B cell (primary cell): Measurements from ENCODE around the gene CCDC78. TPM values are rescaled to one million over a fixed set of nuclear protein-coding genes. Genes with fewer than 3 reads are reported as not detected.

Source experiments
- ATAC-seq: fragments of 200-7000 bp; cut with Tn5 transposase; one replicate; pipeline ENCODE4 v1.10.0; 2021; ENCODE audit warnings: low read depth, mild to moderate bottlenecking, moderate number of reproducible peaks, moderate library complexity
- CTCF ChIA-PET: fragments of 350-600 bp; sonication (Branson Sonifier 250); formaldehyde crosslinking; loops from one replicate; lab custom pipeline; 2021; ENCODE audit warnings: antibody characterized with exemption, inconsistent platforms; lab: Charles Lee
- POLR2A ChIA-PET: fragments of 350-600 bp; sonication (Branson Sonifier 250); formaldehyde crosslinking; loops from one replicate; lab custom pipeline; 2021; ENCODE audit warnings: antibody characterized with exemption; lab: Charles Lee
- DNase-seq: peaks from one replicate; pipeline ENCODE4 v3.0.0; 2013
- H2AFZ ChIP-seq: 2 replicates; pipeline ENCODE4 v1.6.1; 2012; ENCODE audit warnings: mild to moderate bottlenecking, low read depth, low read length; ENCODE audit not compliant: insufficient read depth, poor library complexity, severe bottlenecking
- H3K27ac ChIP-seq, 2 donors: 1 replicate in 1 of 2; 2 replicates in 1 of 2; pipeline ENCODE4 v1.5.1; 2012 to 2013; ENCODE audit warnings: low read length in 2 of 2, mild to moderate bottlenecking in 2 of 2, moderate library complexity in 1 of 2
- H3K27me3 ChIP-seq, 4 experiments: fragments of 200-600 bp in 1 of 4; sonication (generic) in 1 of 4; replicated peaks in 1 of 4; 1 replicate in 2 of 4; 2 replicates in 2 of 4; pipeline versions ENCODE4 v1.6.1 to v1.7.0; 2013 to 2016; ENCODE audit warnings: low read length in 3 of 4, mild to moderate bottlenecking in 2 of 4, mixed read lengths in 1 of 4, moderate library complexity in 1 of 4; ENCODE audit not compliant: insufficient read depth in 4 of 4, control insufficient read depth in 3 of 4; ENCODE audit errors: control extremely low read depth in 1 of 4
- H3K36me3 ChIP-seq, 2 experiments: replicated peaks in 1 of 2; 1 replicate in 1 of 2; 2 replicates in 1 of 2; pipeline versions ENCODE4 v1.6.1 to v1.7.1; 2013; ENCODE audit warnings: low read length in 1 of 2; ENCODE audit not compliant: insufficient read depth in 2 of 2, control insufficient read depth in 1 of 2; ENCODE audit errors: control extremely low read depth in 1 of 2, extremely low read depth in 1 of 2
- H3K4me1 ChIP-seq, 2 donors: fragments of 200-600 bp in 1 of 2; sonication (generic) in 1 of 2; 1 replicate in 1 of 2; 2 replicates in 1 of 2; pipeline versions ENCODE4 v1.5.1 to v1.6.1; 2013 to 2017; ENCODE audit warnings: low read length in 2 of 2; ENCODE audit not compliant: control insufficient read depth in 2 of 2, insufficient read depth in 2 of 2
- H3K4me2 ChIP-seq: replicated peaks from 2 replicates; pipeline ENCODE3; 2012; ENCODE audit warnings: mild to moderate bottlenecking, low read depth, low read length; ENCODE audit not compliant: poor library complexity, severe bottlenecking
- H3K4me3 ChIP-seq, 5 experiments: fragments of 200-600 bp in 1 of 5; sonication (generic) in 1 of 5; 1 replicate in 3 of 5; 2 replicates in 2 of 5; pipeline versions ENCODE4 v1.5.1 to v1.7.0; 2011 to 2016; ENCODE audit warnings: low read length in 4 of 5, mild to moderate bottlenecking in 4 of 5, low read depth in 2 of 5, control low read depth in 1 of 5, moderate library complexity in 1 of 5; ENCODE audit not compliant: insufficient read depth in 1 of 5; ENCODE audit errors: control extremely low read depth in 1 of 5, extremely low read depth in 1 of 5
- H3K79me2 ChIP-seq: fragments of 200-600 bp; sonication (generic); one replicate; pipeline ENCODE4 v1.6.0; 2016; ENCODE audit warnings: low read length; ENCODE audit not compliant: control insufficient read depth, insufficient read depth
- H3K9ac ChIP-seq: fragments of 200-600 bp; sonication (generic); 2 replicates; pipeline ENCODE4 v1.6.1; 2017; ENCODE audit warnings: mild to moderate bottlenecking, low read length, moderate library complexity
- H3K9me3 ChIP-seq, 3 donors: one replicate each; pipeline versions ENCODE4 v1.6.1 to v1.7.1; 2013; ENCODE audit warnings: low read length in 2 of 3; ENCODE audit not compliant: control insufficient read depth in 2 of 3, insufficient read depth in 1 of 3; ENCODE audit errors: control extremely low read depth in 1 of 3
- H4K20me1 ChIP-seq: 2 replicates; pipeline ENCODE4 v1.6.0; 2012; ENCODE audit warnings: mild to moderate bottlenecking, low read length; ENCODE audit not compliant: insufficient read depth, control insufficient read depth, poor library complexity, severe bottlenecking
- H3K27ac Mint-ChIP-seq: one replicate; pipeline ENCODE4 v1.8.0; 2021; ENCODE audit warnings: mixed read lengths
- H3K27me3 Mint-ChIP-seq: one replicate; pipeline ENCODE4 v1.8.0; 2021; ENCODE audit warnings: mixed read lengths
- H3K4me1 Mint-ChIP-seq: one replicate; pipeline ENCODE4 v1.8.0; 2021; ENCODE audit warnings: mixed read lengths
- H3K4me3 Mint-ChIP-seq: one replicate; pipeline ENCODE4 v1.8.0; 2021; ENCODE audit warnings: mixed read lengths
- H3K9me3 Mint-ChIP-seq: one replicate; pipeline ENCODE4 v1.8.0; 2022; ENCODE audit warnings: mixed read lengths; ENCODE audit not compliant: insufficient read depth
- CTCF ChIP-seq: fragments of 200-600 bp; IDR thresholded peaks from one replicate; pipeline ENCODE4 v1.8.0; 2022; ENCODE audit warnings: antibody characterized with exemption, mild to moderate bottlenecking
- EZH2 ChIP-seq: IDR thresholded peaks from 2 replicates; pipeline ENCODE4 v1.6.1; 2012; ENCODE audit warnings: borderline replicate concordance, low read depth, mild to moderate bottlenecking, moderate library complexity, low read length; ENCODE audit not compliant: insufficient read depth, poor library complexity, severe bottlenecking
- WGBS: methylation state at CpG from one replicate; pipeline ENCODE4 v1.1.5; 2013; ENCODE audit warnings: missing lambda C conversion rate; ENCODE audit not compliant: insufficient coverage; 5-methylcytosine and 5-hydroxymethylcytosine counted together
- intact Hi-C: fragments of 100-400 bp; cut with micrococcal nuclease; formaldehyde crosslinking; loops from one replicate; pipeline ENCODE4 v1.10.0; 2022
- polyA plus RNA-seq: library from polyadenylated mRNA; depleted of rRNA; stranded (reverse); fragments of >200 nt; gene quantifications from 2 replicates; pipeline ENCODE4 v1.2.3, GENCODE V29; 2012
- total RNA-seq, 2 donors: library from RNA; stranded (reverse); fragments of 120-200 nt in 1 of 2; gene quantifications; 1 replicate in 1 of 2; 2 replicates in 1 of 2; pipeline versions ENCODE4 v1.2.3 to v1.2.4, GENCODE V29; 2013 to 2022

Gene CCDC78
- total and polyA plus RNA-seq, 2 donors (not counting 1 experiment from before 2014, with no cell fraction given): 11.8 to 34.2 TPM

GRCh38 chr16:768428-768827, 42.2 kb upstream of the CCDC78 start:
- intact Hi-C loops: no loop called here
- Histone ChIP-seq H2AFZ (no peak overlapping the region), H3K9ac (no peak overlapping the region), H3K9me3 (no peaks in the 10 kb centered on the region), H3K4me3 (no peak overlapping the region), H3K27ac (no peak overlapping the region), H3K36me3 (no peaks in the 10 kb centered on the region), H3K79me2 (no peaks in the 10 kb centered on the region), H4K20me1 (no peaks in the 10 kb centered on the region), H3K4me1 (peaks cover 0 to 3% of the 10 kb centered on the region in 2 donors), H3K27me3 (peaks cover 0 to 10% (median 0%) of the 10 kb centered on the region in 4 experiments), H3K4me2 (no peak overlapping the region)
- no peak overlapping the region for H3K27ac Mint-ChIP-seq
- ATAC-seq (no peak), DNase-seq (no peak)
- no peaks in the 10 kb centered on the region for H3K4me1 Mint-ChIP-seq
- WGBS: 84% methylated on average over 21 of the region's 21 CpGs
- ChIA-PET POLR2A (no interaction called here), CTCF (no interaction called here)
- TF ChIP-seq EZH2: no peak
- no peak for TF ChIP-seq CTCF
- no peaks in the 10 kb centered on the region for H3K27me3 Mint-ChIP-seq
- no peaks in the 10 kb centered on the region for H3K9me3 Mint-ChIP-seq
- no peak overlapping the region for H3K4me3 Mint-ChIP-seq

- 74% methylated on average over 3 of the region's 38 CpGs for WGBS
- Histone ChIP-seq H3K4me3 (no peak overlapping the region), H2AFZ (no peak overlapping the region), H3K4me1 (peaks cover 0 to 3% of the 10 kb centered on the region in 2 donors), H3K9me3 (no peaks in the 10 kb centered on the region), H3K9ac (no peak overlapping the region), H3K79me2 (no peaks in the 10 kb centered on the region), H3K36me3 (no peaks in the 10 kb centered on the region), H3K4me2 (no peak overlapping the region), H3K27ac (no peak overlapping the region), H4K20me1 (no peaks in the 10 kb centered on the region), H3K27me3 (peaks cover 0 to 10% (median 0%) of the 10 kb centered on the region in 4 experiments)
- Mint-ChIP-seq H3K27me3 (no peaks in the 10 kb centered on the region), H3K4me1 (no peaks in the 10 kb centered on the region), H3K27ac (no peak overlapping the region), H3K9me3 (no peaks in the 10 kb centered on the region), H3K4me3 (no peak overlapping the region)
- TF ChIP-seq EZH2: no peak
- TF ChIP-seq CTCF: no peak
- ChIA-PET POLR2A (no interaction called here), CTCF (no interaction called here)
- DNase-seq: no peak
- no peak for ATAC-seq
- intact Hi-C loops: no loop called here
Measured at GRCh38 chr16:767743-768235, 41.5 kb upstream of the CCDC78 start.
